GM19438 (cell line): ENCODE data around the gene PRRC2B.
"Not testable (repeated sequence)": the region's sequence is repeated elsewhere in the genome, so short reads cannot be mapped to it uniquely, and the experiment has no call there.

Experiments used
- ATAC-seq: cut with Tn5 transposase; IDR thresholded peaks from one replicate; pipeline ENCODE4 v1.9.1; 2021; ENCODE audit warnings: low read depth; ENCODE audit not compliant: unreplicated experiment

The PRRC2B gene

DNA sequence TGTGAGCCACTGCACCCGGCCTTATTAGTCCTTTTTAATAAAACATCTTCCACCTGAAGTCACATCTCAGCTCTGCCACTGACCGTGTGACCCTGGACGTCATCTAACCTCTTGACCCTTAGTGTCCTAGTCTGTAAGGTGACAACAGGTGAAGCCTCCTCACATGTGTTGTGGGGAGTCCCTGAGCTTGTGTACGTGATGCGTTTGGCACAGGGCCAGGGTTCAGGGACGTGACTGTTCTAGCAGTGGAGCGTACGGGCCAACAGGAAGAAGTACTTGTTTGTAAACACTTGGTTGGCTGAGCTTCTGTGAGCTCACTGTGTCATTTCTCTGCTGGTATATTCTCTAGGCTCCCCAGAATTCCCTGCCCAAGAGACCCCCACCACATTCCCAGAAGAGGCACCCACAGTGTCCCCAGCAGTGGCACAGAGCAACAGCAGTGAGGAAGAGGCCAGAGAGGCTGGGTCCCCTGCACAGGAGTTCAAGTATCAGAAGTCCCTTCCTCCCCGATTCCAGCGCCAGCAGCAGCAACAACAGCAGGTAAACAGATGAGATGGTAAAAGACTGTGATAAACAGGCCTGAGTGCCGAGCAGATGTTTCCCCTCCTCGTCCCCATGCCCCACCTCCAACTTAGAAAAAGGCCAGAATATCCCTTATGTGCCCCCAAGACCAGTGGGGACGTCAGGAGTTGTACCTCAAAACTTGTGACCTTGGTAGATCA lies 73.5 kb downstream of the PRRC2B start:
- ATAC-seq: no peak

DNA sequence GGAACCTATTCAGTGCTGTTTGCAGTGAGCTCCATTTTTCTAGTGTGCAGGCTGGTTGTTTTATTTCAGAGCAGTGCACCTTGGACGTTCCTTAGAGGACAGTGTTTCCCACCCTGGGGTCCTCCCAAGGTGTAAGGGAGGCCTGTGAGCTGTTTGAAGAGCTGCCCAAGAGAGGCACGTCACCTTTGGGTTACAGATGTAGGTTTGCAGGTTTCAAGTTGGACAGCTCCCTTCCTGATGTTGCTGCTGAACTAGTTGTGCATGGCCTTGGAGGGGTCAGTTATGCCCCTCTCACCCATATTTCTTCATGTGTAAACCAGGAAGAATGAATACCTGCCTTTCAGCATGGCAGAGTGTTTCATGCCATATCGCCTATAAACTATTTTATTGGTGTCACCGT lies 74.1 kb downstream of the PRRC2B start:
- no peak for ATAC-seq

DNA sequence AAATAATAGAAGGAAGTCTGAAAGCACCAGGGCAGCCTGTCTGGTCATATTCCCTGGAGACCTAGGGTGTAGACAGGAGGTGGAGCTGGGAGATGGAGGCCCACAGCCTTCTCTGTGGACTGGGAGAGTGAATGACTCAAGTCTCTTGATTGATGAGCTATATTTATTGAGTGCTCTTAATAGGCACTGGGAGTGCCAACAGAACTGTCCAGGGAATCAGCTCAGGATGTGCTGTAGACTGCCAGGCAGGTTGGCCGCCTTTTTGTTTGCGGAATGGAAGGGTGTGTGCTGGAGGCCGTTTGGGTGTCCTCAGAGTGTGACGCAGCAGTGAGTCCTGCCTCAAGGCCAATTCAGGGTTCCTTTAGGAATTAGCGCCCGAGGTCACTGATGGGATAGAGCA lies 75.5 kb downstream of the PRRC2B start:
- no peak for ATAC-seq

DNA sequence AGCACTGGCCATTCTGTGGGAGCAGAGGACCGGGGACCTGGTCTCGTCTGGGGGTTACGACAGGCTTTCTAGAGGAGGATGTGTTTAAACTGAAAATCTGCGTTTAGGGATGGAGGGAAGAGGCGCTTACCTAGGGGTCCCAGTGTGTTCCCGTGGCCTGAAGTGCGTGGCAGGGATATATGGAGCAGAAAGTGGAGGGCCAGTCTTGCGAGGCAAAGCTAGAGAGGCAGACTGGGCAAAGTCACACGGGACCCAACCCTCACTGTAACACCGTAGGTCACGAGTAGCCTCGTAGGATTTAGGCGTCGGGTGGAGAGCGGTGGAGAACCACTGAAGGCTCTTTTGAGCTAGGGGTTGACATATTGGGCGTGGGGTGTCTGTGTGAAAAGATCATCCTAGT lies 76.1 kb downstream of the PRRC2B start:
- ATAC-seq: no peak

DNA sequence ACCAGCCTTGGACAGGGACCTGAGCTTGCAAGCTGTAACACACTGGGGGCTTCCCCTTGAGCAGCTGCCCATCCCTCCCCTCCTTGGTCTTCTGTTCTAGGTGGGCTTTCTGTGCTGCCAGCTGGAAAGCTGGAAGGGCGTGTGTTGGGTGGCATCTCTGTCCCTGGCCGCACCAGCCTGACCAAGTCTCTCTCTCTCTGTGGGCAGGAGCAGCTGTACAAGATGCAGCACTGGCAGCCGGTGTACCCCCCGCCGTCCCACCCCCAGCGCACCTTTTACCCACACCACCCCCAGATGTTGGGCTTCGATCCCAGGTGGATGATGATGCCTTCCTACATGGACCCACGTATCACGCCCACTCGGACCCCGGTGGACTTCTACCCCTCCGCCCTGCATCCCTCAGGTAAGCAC lies 76.7 kb downstream of the PRRC2B start:
- no peak for ATAC-seq

DNA sequence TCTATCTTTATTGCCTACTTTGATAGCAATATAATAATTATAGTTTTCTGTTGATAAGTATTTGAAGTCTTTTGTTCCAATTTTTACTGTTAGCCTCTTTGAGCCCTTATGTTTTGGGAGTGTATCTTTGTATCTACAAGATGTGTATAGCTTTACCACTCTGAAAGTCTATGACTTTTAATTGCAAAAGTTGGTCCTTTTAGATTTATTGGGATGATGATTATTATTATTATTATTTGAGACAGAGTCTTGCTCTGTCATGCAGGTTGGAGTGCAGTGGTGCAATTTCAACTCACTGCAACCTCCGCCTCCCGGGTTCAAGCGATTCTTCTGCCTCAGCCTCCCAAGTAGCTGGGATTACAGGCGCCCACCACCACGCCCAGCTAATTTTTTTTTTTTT lies 78.2 kb downstream of the PRRC2B start:
- not testable (repeated sequence) for ATAC-seq

DNA sequence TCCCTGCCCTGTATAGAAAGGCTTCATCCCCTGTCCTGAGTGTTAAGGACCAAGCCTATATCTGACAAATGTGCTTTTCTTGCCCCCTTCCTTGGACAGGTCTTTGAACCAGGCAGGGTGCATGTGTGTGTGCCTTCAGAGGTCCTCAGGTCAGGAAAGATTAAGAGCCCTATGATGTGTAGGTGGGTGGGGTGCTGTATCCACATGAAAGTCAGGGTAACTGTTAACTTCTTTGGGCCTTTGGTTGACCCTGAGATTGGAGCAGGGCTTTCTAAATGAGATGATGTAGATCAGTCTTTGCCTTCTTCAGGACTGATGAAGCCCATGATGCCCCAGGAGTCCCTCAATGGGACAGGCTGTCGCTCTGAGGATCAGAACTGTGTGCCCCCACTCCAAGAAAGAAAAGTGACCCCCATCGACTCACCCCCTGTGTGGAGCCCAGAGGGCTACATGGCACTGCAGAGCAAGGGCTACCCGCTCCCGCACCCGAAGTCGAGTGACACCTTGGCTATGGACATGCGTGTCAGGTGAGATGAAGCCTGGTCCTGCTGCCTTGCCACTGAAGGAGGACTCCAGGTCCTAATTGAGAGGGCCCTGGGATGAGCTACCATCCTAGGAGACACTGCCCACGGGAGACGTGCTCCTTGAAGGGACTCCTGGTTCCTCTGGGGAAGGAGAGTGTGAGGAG lies 79.5 kb downstream of the PRRC2B start:
- no peak for ATAC-seq

DNA sequence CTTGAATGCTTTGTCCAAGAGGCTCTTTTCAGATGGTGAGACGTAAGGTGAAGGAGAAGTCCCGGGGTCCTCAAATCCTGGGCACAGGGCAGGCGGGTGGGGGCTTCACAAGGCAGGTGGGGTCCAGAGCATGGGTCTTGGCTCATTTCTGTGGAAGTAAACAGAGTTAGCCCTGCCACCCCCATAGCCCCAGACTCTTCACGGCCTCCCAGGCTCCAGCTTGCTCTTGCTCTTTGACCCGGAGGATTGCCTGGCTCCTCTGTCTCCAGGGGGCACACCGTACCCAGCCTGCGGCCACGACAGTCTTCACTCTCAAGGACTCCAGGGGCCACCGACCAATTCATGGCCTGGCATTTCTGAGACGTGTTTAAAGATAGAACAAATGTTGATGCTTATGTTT lies 80.0 kb downstream of the PRRC2B start:
- ATAC-seq: no peak

DNA sequence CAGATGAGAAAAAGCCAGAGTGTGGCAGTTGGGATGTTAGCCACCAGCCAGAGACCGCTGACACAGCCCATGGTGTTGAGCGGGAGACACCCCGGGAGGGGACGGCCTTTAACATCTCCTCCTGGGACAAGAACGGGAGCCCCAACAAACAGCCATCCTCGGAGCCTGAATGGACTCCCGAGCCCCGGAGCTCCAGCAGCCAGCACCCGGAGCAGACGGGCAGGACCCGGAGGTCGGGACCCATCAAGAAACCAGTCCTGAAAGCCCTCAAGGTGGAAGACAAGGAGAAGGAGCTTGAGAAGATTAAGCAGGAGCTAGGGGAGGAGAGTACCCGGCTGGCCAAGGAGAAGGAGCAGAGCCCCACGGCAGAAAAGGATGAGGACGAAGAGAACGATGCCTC lies 80.8 kb downstream of the PRRC2B start:
- no peak for ATAC-seq

DNA sequence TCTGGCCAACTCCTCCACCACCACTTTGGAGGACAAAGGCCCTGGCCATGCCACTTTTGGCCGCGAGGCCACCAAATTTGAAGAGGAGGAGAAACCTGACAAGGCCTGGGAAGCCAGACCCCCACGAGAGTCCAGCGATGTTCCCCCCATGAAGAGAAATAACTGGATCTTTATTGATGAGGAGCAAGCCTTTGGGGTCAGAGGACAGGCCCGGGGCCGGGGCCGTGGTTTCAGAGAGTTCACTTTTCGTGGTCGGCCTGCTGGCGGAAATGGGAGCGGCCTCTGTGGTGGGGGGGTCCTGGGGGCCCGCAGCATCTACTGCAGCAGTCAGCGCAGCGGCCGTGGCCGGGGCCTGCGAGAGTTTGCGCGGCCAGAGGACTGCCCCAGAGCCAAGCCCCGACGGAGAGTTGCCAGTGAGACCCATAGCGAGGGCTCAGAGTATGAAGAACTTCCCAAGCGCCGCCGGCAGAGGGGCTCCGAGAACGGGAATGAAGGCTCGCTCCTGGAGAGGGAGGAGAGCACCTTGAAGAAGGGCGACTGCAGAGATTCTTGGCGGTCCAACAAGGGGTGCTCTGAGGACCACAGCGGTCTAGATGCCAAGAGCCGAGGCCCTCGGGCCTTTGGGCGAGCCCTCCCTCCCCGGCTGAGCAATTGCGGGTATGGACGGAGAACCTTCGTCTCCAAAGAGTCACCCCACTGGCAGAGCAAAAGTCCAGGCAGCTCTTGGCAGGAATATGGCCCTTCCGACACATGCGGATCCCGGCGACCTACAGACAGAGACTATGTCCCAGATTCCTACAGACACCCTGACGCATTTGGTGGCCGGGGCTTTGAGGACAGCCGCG lies 81.4 kb downstream of the PRRC2B start:
- no peak for ATAC-seq

DNA sequence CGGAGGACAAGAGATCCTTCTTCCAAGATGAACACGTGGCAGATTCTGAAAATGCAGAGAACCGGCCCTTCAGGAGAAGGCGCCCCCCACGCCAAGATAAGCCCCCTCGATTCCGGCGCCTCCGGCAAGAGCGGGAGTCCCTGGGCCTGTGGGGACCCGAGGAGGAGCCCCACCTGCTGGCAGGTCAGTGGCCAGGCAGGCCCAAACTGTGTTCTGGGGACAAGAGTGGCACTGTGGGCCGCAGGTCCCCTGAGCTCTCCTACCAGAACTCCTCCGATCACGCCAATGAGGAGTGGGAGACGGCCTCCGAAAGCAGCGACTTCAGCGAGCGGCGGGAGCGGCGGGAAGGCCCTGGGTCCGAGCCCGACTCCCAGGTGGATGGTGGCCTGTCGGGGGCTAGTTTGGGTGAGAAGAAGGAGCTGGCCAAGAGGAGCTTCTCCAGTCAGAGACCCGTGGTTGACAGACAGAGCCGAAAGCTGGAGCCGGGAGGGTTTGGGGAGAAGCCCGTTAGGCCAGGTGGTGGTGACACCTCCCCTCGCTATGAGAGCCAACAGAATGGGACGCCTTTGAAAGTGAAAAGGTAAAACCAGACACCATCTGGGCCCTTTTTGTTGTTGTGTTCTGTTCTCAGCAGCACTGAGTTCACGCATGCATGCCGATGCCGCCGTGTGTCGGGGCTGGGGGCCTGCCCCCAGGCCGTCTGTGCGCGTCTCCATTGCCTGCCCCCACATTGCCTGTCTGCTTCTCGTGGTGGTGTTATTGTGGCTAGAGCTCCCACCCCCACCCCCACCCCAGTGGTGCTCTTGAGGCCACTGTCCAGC lies 82.3 kb downstream of the PRRC2B start:
- no peak for ATAC-seq

DNA sequence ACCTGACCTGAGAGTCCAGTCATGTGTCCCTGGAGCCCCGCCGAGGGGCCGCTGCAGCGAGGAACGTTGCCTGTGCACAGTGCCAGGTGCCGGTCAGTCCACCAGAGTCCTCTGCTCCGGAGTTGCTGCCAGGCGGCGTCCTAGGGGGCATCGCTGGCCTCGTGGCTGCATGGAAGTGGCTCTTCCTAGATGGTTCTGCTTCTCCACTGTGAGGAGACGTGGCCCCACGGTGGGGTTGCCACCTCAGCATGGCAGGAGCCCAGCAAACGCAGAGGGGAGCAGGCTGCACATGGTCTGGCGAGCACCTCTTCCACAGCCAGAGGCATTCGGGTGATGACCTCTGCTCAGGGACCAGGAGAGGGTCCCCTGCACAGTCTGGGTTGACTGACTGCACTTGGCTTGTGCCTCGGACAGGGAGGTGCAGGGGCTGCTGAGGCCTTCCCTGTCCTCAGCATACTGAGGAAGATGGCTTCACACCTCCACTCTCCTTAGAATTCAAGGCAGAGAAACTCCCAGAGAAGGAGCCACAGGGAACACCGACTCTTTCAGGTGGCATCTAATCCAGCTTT lies 83.0 kb downstream of the PRRC2B start:
- ATAC-seq: no peak

DNA sequence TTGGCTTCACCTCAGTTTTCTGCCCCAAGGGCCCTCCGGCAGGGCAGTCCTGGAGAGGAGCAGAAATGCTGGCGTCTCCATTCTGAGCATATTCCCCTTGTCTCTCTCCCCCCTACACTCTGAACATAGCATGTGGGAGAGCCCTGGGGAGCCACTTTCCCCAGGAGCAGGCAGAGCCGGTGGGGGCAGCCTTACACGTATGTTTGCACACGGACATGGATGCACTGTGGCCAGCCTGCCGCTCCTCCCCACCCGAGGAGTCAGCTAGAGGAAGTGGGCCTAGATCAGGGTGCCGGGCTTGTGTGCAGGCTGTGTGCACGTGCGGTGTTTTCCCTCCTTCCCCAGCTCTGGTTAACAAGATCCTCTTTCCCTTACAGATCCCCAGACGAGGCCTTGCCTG lies 83.5 kb downstream of the PRRC2B start:
- no peak for ATAC-seq

DNA sequence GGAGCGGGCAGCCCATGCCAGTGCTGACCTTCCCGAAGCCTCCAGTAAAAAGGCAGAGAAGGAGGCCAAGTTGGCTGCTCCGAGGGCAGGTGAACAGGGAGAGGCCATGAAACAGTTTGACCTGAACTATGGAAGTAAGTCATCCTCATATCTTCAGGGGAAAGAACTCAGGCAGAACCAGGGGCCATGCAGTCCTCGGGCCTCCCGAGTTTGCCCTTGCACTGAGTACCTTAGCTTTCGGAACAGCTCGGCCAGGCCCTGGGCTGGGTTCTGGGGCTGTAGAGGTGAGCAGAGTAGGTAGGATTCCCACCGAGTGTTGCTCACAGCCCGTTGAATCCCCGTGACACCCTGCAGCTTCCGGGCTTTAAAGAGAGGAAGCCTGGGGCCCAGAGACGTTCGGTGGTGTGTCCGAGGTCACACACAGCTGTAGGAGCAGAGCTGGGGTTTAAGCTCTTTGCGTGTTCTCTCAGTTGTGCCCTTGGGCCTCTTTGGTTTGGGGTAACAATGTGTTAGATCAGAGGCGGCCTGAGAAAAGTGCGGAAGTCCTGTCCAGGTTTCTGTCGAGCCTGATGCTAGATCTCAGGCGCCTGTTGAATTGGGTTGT lies 84.0 kb downstream of the PRRC2B start:
- no peak for ATAC-seq

DNA sequence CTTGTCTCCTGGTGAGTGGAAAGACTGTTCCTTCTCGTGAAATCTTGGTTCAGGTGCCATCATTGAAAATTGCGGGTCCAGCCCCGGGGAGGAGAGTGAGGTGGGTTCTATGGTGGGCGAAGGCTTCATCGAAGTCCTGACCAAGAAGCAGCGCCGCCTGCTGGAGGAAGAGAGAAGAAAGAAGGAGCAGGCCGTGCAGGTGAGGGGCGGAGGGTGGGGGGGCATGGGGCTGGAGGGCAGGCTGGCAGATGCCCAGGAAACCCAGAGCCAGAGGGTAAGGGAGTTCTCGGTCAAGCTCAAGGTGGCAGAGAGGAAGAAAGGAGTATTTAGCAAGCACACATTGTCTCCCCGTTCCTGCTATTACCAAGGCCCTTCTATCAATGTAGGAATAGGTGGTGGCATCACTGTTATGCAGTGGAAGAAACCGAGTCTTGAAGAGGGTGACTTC lies 84.6 kb downstream of the PRRC2B start:
- no peak for ATAC-seq

DNA sequence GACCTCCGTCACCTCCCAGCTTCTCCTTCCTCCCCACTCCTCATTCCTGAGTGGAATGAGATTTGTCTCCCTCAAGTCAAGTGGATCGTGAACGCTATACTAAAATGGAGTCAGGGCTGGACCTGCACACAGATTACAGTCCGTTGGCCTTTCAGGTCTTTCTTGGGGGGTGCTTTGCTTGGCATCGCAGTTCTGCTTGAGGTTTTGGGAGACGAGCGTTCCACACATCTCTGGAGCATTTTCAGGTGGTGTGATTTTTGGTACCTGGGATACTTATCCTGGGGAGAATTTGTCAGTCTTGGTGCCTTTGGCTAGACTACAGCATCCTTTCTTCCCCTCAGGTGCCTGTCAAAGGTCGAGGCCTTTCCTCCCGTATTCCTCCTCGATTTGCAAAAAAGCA lies 85.0 kb downstream of the PRRC2B start:
- ATAC-seq: no peak

DNA sequence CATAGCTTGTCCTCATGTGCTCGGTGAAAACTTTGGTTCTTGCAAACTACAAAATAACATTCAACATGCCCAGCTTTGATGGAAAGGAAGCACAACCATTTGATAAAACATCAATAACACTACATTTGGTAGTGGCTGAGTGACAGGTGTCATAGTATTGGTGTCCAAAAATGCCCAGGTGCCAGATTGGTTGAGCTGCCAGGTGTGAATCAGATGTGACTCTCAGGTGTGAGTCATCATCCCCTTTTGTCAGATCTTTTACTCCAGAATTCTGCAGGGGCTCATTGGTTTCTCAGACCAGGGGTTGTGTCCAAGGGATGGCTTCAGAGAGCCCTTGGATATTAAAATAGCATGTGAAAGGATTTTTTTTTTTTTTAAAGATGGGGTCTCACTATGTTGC lies 86.4 kb downstream of the PRRC2B start:
- ATAC-seq: no peak

DNA sequence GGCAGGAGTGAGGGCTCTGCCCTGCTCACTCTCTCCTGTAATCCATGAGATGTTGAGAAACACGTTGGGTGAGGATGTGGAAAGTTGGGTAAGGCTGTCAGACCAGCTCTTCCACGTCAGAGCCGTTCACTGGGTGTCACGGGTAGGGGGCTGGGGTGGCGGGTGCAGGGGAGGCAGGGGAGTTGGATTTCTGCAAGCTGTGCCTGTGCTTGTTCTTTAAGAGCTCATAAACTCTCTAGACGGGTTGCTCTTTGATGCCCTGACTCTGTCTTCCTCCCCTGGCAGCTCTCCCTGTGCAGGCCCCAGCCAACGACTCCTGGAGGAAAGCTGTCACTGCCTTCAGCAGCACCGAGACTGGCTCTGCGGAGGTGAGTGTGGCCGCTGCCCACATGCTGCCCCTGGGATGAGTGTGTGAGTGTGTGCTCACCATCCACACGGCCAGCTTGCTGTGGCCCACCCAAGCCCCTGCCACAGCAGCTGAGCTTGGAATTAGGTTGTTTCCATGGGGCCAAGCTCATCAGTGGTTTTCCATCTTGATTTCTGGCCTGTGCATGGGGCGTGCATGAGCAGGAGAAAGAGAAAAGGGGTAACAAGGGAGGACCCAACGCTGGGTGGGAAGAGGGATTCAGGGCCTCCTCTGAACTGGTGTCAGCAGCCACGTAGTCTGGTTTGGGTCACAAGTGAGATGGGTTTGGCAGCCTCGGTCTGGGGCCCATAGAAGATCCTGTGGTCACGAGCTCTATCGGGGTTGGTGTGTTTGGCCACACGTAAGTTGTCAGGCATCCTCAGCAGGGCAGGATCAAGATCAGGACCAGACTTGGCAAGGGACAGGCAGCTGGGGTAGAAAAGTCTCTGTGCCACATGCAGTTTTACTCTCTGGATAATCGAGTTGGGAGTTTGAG lies 87.8 kb downstream of the PRRC2B start:
- no peak for ATAC-seq
